ENCODE results near the gene DAPP1. TPM values are rescaled to one million over a fixed set of nuclear protein-coding genes. Genes with fewer than 3 reads are reported as not detected.

DAPP1 gene
- total RNA-seq, 2 experiments from 2014 or later = 55.7 to 71.9 TPM

DNA sequence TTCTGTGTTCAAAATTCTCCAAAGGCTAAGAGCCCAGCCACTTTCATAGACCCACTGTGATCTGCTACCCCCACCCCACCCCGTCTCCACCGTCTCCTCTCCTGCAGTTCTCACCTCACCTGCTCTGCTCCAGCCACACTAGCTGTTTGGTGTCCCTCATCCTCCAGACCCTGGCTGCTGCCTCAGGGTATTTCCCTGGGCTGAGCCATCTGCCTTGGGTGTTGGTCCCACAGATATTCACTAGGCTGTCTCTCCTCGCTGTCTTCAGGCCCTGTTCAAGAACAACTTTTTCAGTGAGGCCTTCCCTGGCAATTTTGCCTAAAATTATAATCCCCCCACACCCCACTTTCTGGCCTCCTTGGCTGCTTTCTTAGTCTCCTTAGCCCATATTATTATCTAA is 31.8 kb upstream of the DAPP1 start:
- CTCF ChIA-PET (ENCODE audit: unreplicated experiment) = no interaction called here
- no peaks in the 10 kb centered on the region for H3K9me3 ChIP-seq (ENCODE audit: low read length)
- no TSS peak for BruUV-seq (replicated peaks)
- no peak overlapping the region for H3K4me2 ChIP-seq (ENCODE audit: low read length)
- POLR2A ChIA-PET = no interaction called here
- H4K20me1 ChIP-seq (ENCODE audit: insufficient read depth, low read length) = no peaks in the 10 kb centered on the region
- H3K4me3 ChIP-seq (ENCODE audit: low read depth, low read length, poor library complexity, severe bottlenecking) = no peak overlapping the region
- DNase-seq (ENCODE audit: low spot score) = no peak
- no peaks in the 10 kb centered on the region for H3K9me2 ChIP-seq (ENCODE audit: insufficient read depth, low read length)
- intact Hi-C loops (cut with micrococcal nuclease; ENCODE audit: unreplicated experiment) = no loop called here
- no peaks in the 10 kb centered on the region for H3K79me2 ChIP-seq (ENCODE audit: insufficient read depth, low read depth, low read length)
- no peaks in the 10 kb centered on the region for H3K36me3 ChIP-seq (ENCODE audit: insufficient read depth, low read length)
- TF ChIP-seq, protein P1, sequence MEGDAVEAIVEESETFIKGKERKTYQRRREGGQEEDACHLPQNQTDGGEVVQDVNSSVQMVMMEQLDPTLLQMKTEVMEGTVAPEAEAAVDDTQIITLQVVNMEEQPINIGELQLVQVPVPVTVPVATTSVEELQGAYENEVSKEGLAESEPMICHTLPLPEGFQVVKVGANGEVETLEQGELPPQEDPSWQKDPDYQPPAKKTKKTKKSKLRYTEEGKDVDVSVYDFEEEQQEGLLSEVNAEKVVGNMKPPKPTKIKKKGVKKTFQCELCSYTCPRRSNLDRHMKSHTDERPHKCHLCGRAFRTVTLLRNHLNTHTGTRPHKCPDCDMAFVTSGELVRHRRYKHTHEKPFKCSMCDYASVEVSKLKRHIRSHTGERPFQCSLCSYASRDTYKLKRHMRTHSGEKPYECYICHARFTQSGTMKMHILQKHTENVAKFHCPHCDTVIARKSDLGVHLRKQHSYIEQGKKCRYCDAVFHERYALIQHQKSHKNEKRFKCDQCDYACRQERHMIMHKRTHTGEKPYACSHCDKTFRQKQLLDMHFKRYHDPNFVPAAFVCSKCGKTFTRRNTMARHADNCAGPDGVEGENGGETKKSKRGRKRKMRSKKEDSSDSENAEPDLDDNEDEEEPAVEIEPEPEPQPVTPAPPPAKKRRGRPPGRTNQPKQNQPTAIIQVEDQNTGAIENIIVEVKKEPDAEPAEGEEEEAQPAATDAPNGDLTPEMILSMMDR (conservative IDR thresholded peaks at IDR 0.05; ENCODE audit: low read length) = no peak
- TF ChIP-seq EZH2phosphoT487 (IDR thresholded peaks at IDR 0.05; ENCODE audit: borderline replicate concordance, low read depth, low read length) = no peak
- no peak overlapping the region for H2AFZ ChIP-seq (ENCODE audit: low read length)
- H3K4me1 ChIP-seq (ENCODE audit: insufficient read depth, low read length, poor library complexity, severe bottlenecking) = no peaks in the 10 kb centered on the region
- no peak overlapping the region for H3K27ac ChIP-seq (ENCODE audit: low read depth, low read length, poor library complexity, severe bottlenecking)

- BruUV-seq (replicated peaks) = no TSS peak
- TF ChIP-seq, protein P1 (conservative IDR thresholded peaks at IDR 0.05; ENCODE audit: low read length) = no peak
- TF ChIP-seq EZH2phosphoT487 (IDR thresholded peaks at IDR 0.05; ENCODE audit: borderline replicate concordance, low read depth, low read length) = no peak
- H3K36me3 ChIP-seq (ENCODE audit: insufficient read depth, low read length) = no peaks in the 10 kb centered on the region
- no peak for DNase-seq (ENCODE audit: low spot score)
- H3K79me2 ChIP-seq (ENCODE audit: insufficient read depth, low read depth, low read length) = no peaks in the 10 kb centered on the region
- H3K27ac ChIP-seq (ENCODE audit: low read depth, low read length, poor library complexity, severe bottlenecking) = no peak overlapping the region
- POLR2A ChIA-PET = interaction anchor here (0.8 to 1.3 kb wide), 2 partner anchors 11 to 12 kb away, joined by 3 to 6 read pairs; no protein-coding TSS in a partner anchor
- no peak overlapping the region for H3K4me3 ChIP-seq (ENCODE audit: low read depth, low read length, poor library complexity, severe bottlenecking)
- H4K20me1 ChIP-seq (ENCODE audit: insufficient read depth, low read length) = no peaks in the 10 kb centered on the region
- intact Hi-C loops (cut with micrococcal nuclease; ENCODE audit: unreplicated experiment) = no loop called here
- H3K9me2 ChIP-seq (ENCODE audit: insufficient read depth, low read length) = no peaks in the 10 kb centered on the region
- CTCF ChIA-PET (ENCODE audit: unreplicated experiment) = no interaction called here
- no peak overlapping the region for H2AFZ ChIP-seq (ENCODE audit: low read length)
- H3K4me2 ChIP-seq (ENCODE audit: low read length) = no peak overlapping the region
- no peaks in the 10 kb centered on the region for H3K9me3 ChIP-seq (ENCODE audit: low read length)
- H3K4me1 ChIP-seq (ENCODE audit: insufficient read depth, low read length, poor library complexity, severe bottlenecking) = no peaks in the 10 kb centered on the region
These were observed 25.6 kb upstream of the DAPP1 start for GRCh38 chr4:99790796-99791617.

GRCh38 chr4:99800332-99801004 is 16.2 kb upstream of the DAPP1 start:
- Histone ChIP-seq H4K20me1 (ENCODE audit: insufficient read depth, low read length) (no peaks in the 10 kb centered on the region), H3K9me3 (ENCODE audit: low read length) (no peaks in the 10 kb centered on the region), H3K36me3 (ENCODE audit: insufficient read depth, low read length) (no peaks in the 10 kb centered on the region), H3K9me2 (ENCODE audit: insufficient read depth, low read length) (no peaks in the 10 kb centered on the region), H3K4me1 (ENCODE audit: insufficient read depth, low read length, poor library complexity, severe bottlenecking) (peaks cover 20% of the 10 kb centered on the region), H3K4me2 (ENCODE audit: low read length) (no peak overlapping the region), H3K4me3 (ENCODE audit: low read depth, low read length, poor library complexity, severe bottlenecking) (no peak overlapping the region), H3K79me2 (ENCODE audit: insufficient read depth, low read depth, low read length) (no peaks in the 10 kb centered on the region), H2AFZ (ENCODE audit: low read length) (no peak overlapping the region), H3K27ac (ENCODE audit: low read depth, low read length, poor library complexity, severe bottlenecking) (no peak overlapping the region)
- intact Hi-C loops (cut with micrococcal nuclease; ENCODE audit: unreplicated experiment) = loop anchor here (10.0 kb wide), 2 partner anchors 166 to 336 kb away; no protein-coding TSS in a partner anchor
- DNase-seq (ENCODE audit: low spot score) = no peak
- no TSS peak for BruUV-seq (replicated peaks)
- ChIA-PET CTCF (ENCODE audit: unreplicated experiment) (no interaction called here), POLR2A (no interaction called here)
- TF ChIP-seq, protein P1 (conservative IDR thresholded peaks at IDR 0.05; ENCODE audit: low read length) = no peak
- TF ChIP-seq EZH2phosphoT487 (IDR thresholded peaks at IDR 0.05; ENCODE audit: borderline replicate concordance, low read depth, low read length) = no peak
